ENCODE results near the gene SNRNP35. TPM values are rescaled to one million over a fixed set of nuclear protein-coding genes. Genes with fewer than 3 reads are reported as not detected.
A peak's percentile ranks its signal among the peaks of the same experiment; 100 is the strongest.
"Not testable (repeated sequence)": the region's sequence is repeated elsewhere in the genome, so short reads cannot be mapped to it uniquely, and the experiment has no call there.

Gene SNRNP35
- total and polyA plus RNA-seq, 2 experiments from 2014 or later: 32.0 to 41.9 TPM

DNA sequence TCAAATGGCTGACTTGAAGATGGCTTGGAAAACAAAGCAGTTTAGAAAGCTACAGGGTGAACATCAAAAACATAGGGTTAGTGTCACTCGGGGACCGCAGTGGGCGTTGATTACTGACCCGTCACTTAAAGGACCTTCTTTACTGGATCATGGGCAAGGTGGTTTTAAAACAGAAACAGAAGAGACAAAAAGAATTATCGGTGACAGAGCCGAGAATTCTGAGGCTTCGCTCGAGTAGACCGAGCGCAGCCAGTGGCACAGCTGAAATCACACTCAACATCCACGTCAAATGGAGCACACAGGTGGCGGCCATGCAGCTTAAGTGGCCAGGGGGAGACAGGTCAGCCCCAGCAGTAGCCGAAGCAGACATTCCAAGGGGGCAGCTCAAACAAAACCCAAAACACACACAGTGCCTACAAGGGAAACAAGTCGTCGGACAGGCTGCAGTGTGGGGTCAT is 17.3 kb downstream of the SNRNP35 start:
- H3K4me1 ChIP-seq (ENCODE audit: low read depth): no peaks in the 10 kb centered on the region
- H3K27ac ChIP-seq: peak overlapping the region; percentile 42
- H3K27me3 ChIP-seq: no peaks in the 10 kb centered on the region
- DNase-seq (ENCODE audit: low read depth in 1 of 2, low spot score in 1 of 2): no peak
- H3K36me3 ChIP-seq: peaks cover 38% of the 10 kb centered on the region
- H3K4me3 ChIP-seq: no peak overlapping the region
- H3K9me3 ChIP-seq (ENCODE audit: low read depth): no peaks in the 10 kb centered on the region
- TF ChIP-seq CTCF (IDR thresholded peaks at IDR 0.05; ENCODE audit: low read depth, low read length): no peak

DNA sequence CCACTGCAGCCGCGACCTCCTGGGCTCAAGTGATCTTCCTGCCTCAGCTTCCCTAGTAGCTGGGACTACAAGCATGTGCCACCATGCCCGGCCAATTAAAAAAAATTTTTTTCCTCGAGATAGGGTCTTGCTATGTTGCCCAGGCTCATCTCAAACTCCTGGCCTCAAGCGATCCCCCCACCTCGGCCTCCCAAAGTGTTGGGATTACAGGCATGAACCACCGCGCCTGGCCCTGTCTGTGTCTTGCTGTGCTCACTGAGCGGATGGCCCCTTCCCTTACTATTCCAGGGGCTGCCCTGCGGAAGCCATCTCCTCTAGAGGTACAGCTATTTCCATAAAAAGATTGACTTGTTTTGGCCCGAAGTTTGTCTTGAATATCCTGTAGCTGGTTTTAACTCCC is 20.1 kb downstream of the SNRNP35 start:
- Histone ChIP-seq H3K4me1 (ENCODE audit: low read depth) (no peaks in the 10 kb centered on the region), H3K4me3 (no peak overlapping the region)

DNA sequence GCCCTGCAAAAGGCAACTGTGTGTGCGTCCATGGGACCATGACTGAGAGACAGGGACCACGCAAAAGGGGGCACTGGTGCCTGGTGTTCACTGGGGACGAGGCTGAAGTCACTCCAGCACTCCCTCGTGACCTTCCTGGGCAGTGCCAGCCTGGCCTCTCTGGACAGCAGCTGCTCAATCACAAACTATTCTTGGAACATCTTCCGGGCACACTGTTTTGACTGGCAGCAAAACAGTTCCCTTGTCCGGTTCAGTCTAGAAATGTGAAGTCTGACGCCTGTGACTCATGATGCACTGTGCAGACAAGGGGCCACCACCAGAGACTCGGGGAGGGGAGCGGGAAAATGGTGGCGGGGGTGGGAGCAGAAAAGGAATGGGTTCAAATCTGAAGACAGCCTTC is 20.8 kb downstream of the SNRNP35 start:
- no peaks in the 10 kb centered on the region for H3K9me3 ChIP-seq (ENCODE audit: low read depth)
- peak in 1 of 2 donors; percentile 7 for DNase-seq (ENCODE audit: low read depth in 1 of 2, low spot score in 1 of 2)
- no peak for TF ChIP-seq CTCF (IDR thresholded peaks at IDR 0.05; ENCODE audit: low read depth, low read length)
- no peak overlapping the region for H3K27ac ChIP-seq
- no peaks in the 10 kb centered on the region for H3K4me1 ChIP-seq (ENCODE audit: low read depth)
- H3K4me3 ChIP-seq: no peak overlapping the region
- H3K27me3 ChIP-seq: no peaks in the 10 kb centered on the region
- H3K36me3 ChIP-seq: peaks cover 13% of the 10 kb centered on the region

More for the DNA sequence above, 20.1 kb downstream of the SNRNP35 start:
- no peak for TF ChIP-seq CTCF (IDR thresholded peaks at IDR 0.05; ENCODE audit: low read depth, low read length)
- no peaks in the 10 kb centered on the region for H3K27me3 ChIP-seq
- H3K36me3 ChIP-seq: peaks cover 15% of the 10 kb centered on the region
- no peak for DNase-seq (ENCODE audit: low read depth in 1 of 2, low spot score in 1 of 2)
- H3K27ac ChIP-seq: no peak overlapping the region
- no peaks in the 10 kb centered on the region for H3K9me3 ChIP-seq (ENCODE audit: low read depth)

GRCh38 chr12:123479442-123480180 is 21.7 kb downstream of the SNRNP35 start:
- H3K27me3 ChIP-seq: no peaks in the 10 kb centered on the region
- no peaks in the 10 kb centered on the region for H3K4me1 ChIP-seq (ENCODE audit: low read depth)
- peaks cover 19% of the 10 kb centered on the region for H3K36me3 ChIP-seq
- DNase-seq (ENCODE audit: low read depth in 1 of 2, low spot score in 1 of 2): no peak
- H3K4me3 ChIP-seq: no peak overlapping the region
- H3K9me3 ChIP-seq (ENCODE audit: low read depth): no peaks in the 10 kb centered on the region
- no peak for TF ChIP-seq CTCF (IDR thresholded peaks at IDR 0.05; ENCODE audit: low read depth, low read length)
- no peak overlapping the region for H3K27ac ChIP-seq

- DNase-seq (ENCODE audit: low read depth in 1 of 2, low spot score in 1 of 2); H3K9me3 ChIP-seq (ENCODE audit: low read depth): not testable (repeated sequence)
- H3K36me3 ChIP-seq: peaks cover 24% of the 10 kb centered on the region
These were observed 23.3 kb downstream of the SNRNP35 start for GRCh38 chr12:123481251-123481650.

GRCh38 chr12:123482876-123483275 is 24.9 kb downstream of the SNRNP35 start:
- Histone ChIP-seq H3K9me3 (ENCODE audit: low read depth) (no peaks in the 10 kb centered on the region), H3K27ac (no peak overlapping the region), H3K4me1 (ENCODE audit: low read depth) (no peaks in the 10 kb centered on the region), H3K4me3 (no peak overlapping the region), H3K36me3 (peaks cover 18% of the 10 kb centered on the region), H3K27me3 (no peaks in the 10 kb centered on the region)
- TF ChIP-seq CTCF (IDR thresholded peaks at IDR 0.05; ENCODE audit: low read depth, low read length): no peak
- no peak for DNase-seq (ENCODE audit: low read depth in 1 of 2, low spot score in 1 of 2)

More at GRCh38 chr12:123481251-123481650, 23.3 kb downstream of the SNRNP35 start:
- not testable (repeated sequence) for H3K27ac ChIP-seq; H3K27me3 ChIP-seq; H3K4me1 ChIP-seq (ENCODE audit: low read depth); H3K4me3 ChIP-seq

Data from cardiac muscle cell (in vitro differentiated cells and primary cell).